Suprapubic skin (tissue), 4 donors: ENCODE data around the gene SEPTIN10. TPM values are rescaled to one million over a fixed set of nuclear protein-coding genes. Genes with fewer than 3 reads are reported as not detected.

ENCODE experiments used
- DNase-seq, 2 donors: peaks; one replicate each; pipeline ENCODE4 v3.0.0-alpha.2; 2019; ENCODE audit warnings: low spot score in 2 of 2
- H3K27ac ChIP-seq: fragments of 200-600 bp; sonication (generic); one replicate; pipeline ENCODE4 v1.5.1; 2019
- H3K27me3 ChIP-seq: fragments of 200-600 bp; sonication (generic); one replicate; pipeline ENCODE4 v1.5.1; 2019
- H3K36me3 ChIP-seq: fragments of 200-600 bp; sonication (generic); one replicate; pipeline ENCODE4 v1.5.1; 2019
- H3K4me1 ChIP-seq: fragments of 200-600 bp; sonication (generic); one replicate; pipeline ENCODE4 v1.5.1; 2019
- H3K4me3 ChIP-seq: fragments of 200-600 bp; sonication (generic); one replicate; pipeline ENCODE4 v1.5.1; 2019; ENCODE audit warnings: mild to moderate bottlenecking
- H3K9me3 ChIP-seq: fragments of 200-600 bp; sonication (generic); one replicate; pipeline ENCODE4 v1.5.1; 2019
- EP300 ChIP-seq: sonication (generic); formaldehyde crosslinking; IDR thresholded peaks from one replicate; pipeline ENCODE4 v1.6.1; 2017; ENCODE audit warnings: antibody characterized with exemption
- POLR2A ChIP-seq, 2 donors: fragments of 450-650 bp; IDR thresholded peaks; one replicate each; pipeline ENCODE4 v1.6.1; 2017; ENCODE audit warnings: antibody characterized with exemption in 2 of 2, mild to moderate bottlenecking in 2 of 2, moderate library complexity in 2 of 2
- POLR2AphosphoS5 ChIP-seq, 3 donors: sonication (generic); formaldehyde crosslinking; IDR thresholded peaks; one replicate each; pipeline ENCODE4 v1.6.1; 2017; ENCODE audit warnings: antibody characterized with exemption in 3 of 3
- WGBS: methylation state at CpG from one replicate; pipeline ENCODE4 v1.1.5; 2018; 5-methylcytosine and 5-hydroxymethylcytosine counted together
- total RNA-seq, 4 donors: library from RNA; depleted of rRNA; stranded (reverse); fragments of >200 nt; gene quantifications; one replicate each; pipeline ENCODE4 v1.1.0, GENCODE V29; 2016
- TF ChIP-seq, protein P1 (sequence below), 2 donors: fragments of 200-600 bp in 1 of 2; fragments of 450-650 bp in 1 of 2; sonication (generic) in 1 of 2; IDR thresholded peaks; one replicate each; pipeline ENCODE4 v1.5.1; 2016 to 2019; ENCODE audit warnings: antibody characterized with exemption in 2 of 2, mild to moderate bottlenecking in 1 of 2, moderate library complexity in 1 of 2

SEPTIN10 gene
- total RNA-seq, 4 donors from 2014 or later = 92.7 to 152 (median 110) TPM

DNA sequence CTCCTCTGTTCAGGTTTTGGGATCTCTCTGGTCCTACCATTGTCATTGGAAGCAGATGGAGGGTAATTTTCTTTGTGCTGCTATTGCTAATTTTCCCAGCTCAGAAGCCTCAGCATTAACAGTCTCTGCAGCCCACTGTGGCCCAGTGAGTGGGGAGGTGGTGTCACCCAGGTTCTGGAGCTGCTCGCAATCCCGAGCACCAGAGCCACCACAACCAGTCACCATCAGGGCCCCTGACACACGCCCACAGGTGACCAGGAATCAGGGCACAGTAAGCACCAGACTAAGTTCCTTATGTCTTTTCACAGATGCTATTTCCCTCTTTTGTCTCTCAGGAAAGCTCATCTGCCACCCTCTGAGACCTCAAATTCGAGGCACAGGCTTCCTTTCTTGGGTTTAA lies 87.9 kb downstream of the SEPTIN10 start:
- no peak for TF ChIP-seq POLR2A (IDR thresholded peaks at IDR 0.05)
- TF ChIP-seq POLR2AphosphoS5 (IDR thresholded peaks at IDR 0.05) = no peak
- TF ChIP-seq EP300 = no peak
- TF ChIP-seq, protein P1, sequence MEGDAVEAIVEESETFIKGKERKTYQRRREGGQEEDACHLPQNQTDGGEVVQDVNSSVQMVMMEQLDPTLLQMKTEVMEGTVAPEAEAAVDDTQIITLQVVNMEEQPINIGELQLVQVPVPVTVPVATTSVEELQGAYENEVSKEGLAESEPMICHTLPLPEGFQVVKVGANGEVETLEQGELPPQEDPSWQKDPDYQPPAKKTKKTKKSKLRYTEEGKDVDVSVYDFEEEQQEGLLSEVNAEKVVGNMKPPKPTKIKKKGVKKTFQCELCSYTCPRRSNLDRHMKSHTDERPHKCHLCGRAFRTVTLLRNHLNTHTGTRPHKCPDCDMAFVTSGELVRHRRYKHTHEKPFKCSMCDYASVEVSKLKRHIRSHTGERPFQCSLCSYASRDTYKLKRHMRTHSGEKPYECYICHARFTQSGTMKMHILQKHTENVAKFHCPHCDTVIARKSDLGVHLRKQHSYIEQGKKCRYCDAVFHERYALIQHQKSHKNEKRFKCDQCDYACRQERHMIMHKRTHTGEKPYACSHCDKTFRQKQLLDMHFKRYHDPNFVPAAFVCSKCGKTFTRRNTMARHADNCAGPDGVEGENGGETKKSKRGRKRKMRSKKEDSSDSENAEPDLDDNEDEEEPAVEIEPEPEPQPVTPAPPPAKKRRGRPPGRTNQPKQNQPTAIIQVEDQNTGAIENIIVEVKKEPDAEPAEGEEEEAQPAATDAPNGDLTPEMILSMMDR (IDR thresholded peaks at IDR 0.05) = no peak
- H3K9me3 ChIP-seq = no peaks in the 10 kb centered on the region
- no peaks in the 10 kb centered on the region for H3K27me3 ChIP-seq
- no peak overlapping the region for H3K4me3 ChIP-seq
- 79% methylated on average over 4 of the region's 4 CpGs for WGBS
- peaks cover 11% of the 10 kb centered on the region for H3K4me1 ChIP-seq
- DNase-seq = no peak
- H3K27ac ChIP-seq = no peak overlapping the region
- H3K36me3 ChIP-seq = no peaks in the 10 kb centered on the region

DNA sequence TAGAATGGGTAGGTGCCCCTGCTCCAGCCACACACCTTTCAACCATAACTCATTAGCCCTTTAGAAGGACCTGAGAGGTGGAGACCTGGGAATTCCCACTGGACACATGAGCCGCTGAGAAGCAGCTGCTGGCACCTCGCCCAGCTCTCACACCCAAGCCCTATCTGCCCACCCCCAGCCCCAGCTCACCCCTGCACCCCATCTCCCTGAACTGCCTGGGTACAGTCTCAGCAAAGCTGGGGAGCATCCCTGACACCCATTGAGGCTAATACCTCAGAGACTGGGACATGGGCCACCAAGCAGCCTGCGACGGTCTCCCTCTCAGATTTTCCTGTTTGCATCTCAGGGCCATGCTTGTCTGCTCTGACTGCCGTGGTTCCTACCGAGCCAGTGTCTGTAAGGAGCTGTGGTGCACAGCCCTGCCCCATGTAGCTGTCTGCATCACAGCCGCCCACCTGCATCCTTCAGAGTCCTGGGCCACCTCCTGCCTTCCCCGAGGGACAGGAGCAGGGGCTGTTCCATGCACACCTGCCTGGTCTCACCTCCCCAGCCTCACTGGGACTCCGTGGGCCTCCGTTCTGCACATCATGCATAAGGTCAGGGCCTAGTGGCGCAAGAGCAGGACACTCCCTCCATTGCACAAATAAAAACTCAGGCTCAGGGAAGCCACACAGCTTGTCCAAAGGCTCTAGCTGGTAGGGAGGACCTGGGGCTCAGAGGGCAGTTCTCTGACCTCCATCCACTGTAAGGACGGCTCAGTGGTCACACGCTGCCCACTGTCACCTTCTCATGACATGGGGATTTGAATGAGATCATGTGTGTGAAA lies 90.0 kb downstream of the SEPTIN10 start:
- Histone ChIP-seq H3K27me3 (no peaks in the 10 kb centered on the region), H3K4me1 (no peaks in the 10 kb centered on the region), H3K9me3 (no peaks in the 10 kb centered on the region), H3K36me3 (no peaks in the 10 kb centered on the region), H3K27ac (no peak overlapping the region), H3K4me3 (no peak overlapping the region)
- DNase-seq = peak in 1 of 2 donors; percentile 31
- TF ChIP-seq EP300 (no peak), POLR2A (IDR thresholded peaks at IDR 0.05) (no peak), POLR2AphosphoS5 (IDR thresholded peaks at IDR 0.05) (no peak)
- TF ChIP-seq, protein P1 (IDR thresholded peaks at IDR 0.05) = no peak
- 81% methylated on average over 9 of the region's 13 CpGs for WGBS

DNA sequence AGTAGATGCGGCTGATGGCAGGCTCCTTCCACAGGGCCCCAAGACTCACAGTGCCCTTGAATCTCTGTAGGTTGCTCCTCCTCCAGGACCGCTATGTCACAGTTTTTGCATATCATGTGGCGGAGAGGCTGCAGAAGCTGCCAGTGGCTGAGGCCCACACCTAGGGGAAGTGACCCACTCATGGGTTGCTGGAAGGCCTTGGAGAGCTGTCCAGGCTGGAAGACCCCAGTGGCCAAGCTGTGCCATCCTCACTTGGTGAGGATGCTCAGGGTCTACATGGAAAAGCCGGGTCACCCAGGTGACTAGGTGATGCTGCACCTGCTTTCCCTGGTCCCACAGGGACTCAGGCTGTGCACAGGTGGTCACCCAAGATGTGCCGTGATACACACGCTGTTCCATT lies 90.6 kb downstream of the SEPTIN10 start:
- peak in 1 of 2 donors; percentile 33 for DNase-seq
- H3K36me3 ChIP-seq = no peaks in the 10 kb centered on the region
- H3K4me1 ChIP-seq = peaks cover 1% of the 10 kb centered on the region
- TF ChIP-seq, protein P1 (IDR thresholded peaks at IDR 0.05) = no peak
- no peak overlapping the region for H3K4me3 ChIP-seq
- no peaks in the 10 kb centered on the region for H3K9me3 ChIP-seq
- H3K27me3 ChIP-seq = no peaks in the 10 kb centered on the region
- H3K27ac ChIP-seq = no peak overlapping the region
- 100% methylated on average over 2 of the region's 6 CpGs for WGBS

DNA sequence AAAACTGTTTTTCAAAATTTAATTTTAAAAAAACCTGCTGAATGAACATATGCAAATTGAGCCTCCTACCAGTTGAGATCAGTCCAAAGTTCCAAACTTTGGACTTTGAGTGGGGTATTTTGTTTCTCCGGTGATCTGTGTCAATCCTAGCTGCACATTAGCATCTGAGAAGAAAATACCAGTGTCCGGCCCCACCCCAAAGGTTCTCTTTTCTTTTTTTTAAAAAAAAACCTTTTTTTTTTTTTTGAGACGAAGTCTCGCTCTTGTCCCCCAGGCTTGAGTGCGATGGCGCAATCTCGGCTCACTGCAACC lies 91.7 kb downstream of the SEPTIN10 start:
- WGBS = 66% methylated on average over 7 of the region's 7 CpGs
- H3K9me3 ChIP-seq = no peaks in the 10 kb centered on the region
- peaks cover 9% of the 10 kb centered on the region for H3K4me1 ChIP-seq
- no peaks in the 10 kb centered on the region for H3K27me3 ChIP-seq
- TF ChIP-seq POLR2AphosphoS5 (IDR thresholded peaks at IDR 0.05) (no peak), POLR2A (IDR thresholded peaks at IDR 0.05) (no peak), EP300 (no peak)
- TF ChIP-seq, protein P1 (IDR thresholded peaks at IDR 0.05) = no peak
- DNase-seq = no peak
- H3K27ac ChIP-seq = no peak overlapping the region
- no peak overlapping the region for H3K4me3 ChIP-seq
- no peaks in the 10 kb centered on the region for H3K36me3 ChIP-seq

DNA sequence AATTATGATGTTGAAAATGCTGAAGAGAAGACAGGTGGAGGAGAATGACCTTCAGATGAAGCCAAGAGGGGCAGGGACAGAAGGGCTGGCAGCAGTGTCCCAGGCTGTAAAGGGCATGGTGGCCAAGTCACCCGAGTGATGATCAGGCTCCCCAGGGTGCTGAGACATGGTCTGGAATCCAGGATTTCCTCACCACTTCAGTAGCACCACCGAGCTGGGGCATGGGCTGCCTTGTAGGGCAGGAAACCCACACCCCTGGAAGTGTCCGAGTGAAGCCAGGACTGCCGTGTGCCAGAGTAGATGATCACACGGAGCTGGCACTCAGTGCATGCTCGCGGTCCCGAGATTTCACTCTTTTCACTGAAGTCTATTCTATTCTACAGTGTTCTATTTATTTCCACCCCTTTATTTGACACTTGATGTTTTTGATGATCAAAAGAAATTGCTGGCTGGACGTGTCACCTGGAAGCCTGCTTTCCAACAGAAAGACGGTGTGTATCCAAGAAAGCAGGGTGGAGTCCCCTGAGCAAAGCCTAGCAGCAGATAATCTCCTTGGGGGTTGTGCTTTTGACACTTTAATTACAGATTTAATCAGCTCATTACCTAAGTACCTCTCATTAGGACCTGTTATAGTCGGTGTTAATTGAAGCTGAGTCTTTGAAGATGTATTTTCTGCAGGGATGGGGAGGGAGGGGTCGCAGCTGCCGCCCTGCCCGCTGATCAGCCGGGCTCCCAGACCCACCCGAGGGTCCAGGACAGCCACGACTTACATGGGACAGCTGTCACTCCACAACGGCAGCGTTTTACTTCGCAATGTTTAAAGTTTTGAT lies 92.3 kb downstream of the SEPTIN10 start:
- H3K27me3 ChIP-seq = no peaks in the 10 kb centered on the region
- no peaks in the 10 kb centered on the region for H3K36me3 ChIP-seq
- no peak overlapping the region for H3K27ac ChIP-seq
- H3K4me3 ChIP-seq = no peak overlapping the region
- TF ChIP-seq POLR2A (IDR thresholded peaks at IDR 0.05) = no peak
- TF ChIP-seq, protein P1 (IDR thresholded peaks at IDR 0.05) = no peak
- no peak for TF ChIP-seq POLR2AphosphoS5 (IDR thresholded peaks at IDR 0.05)
- no peak for TF ChIP-seq EP300
- peaks cover 9% of the 10 kb centered on the region for H3K4me1 ChIP-seq
- no peak for DNase-seq
- 36% methylated on average over 20 of the region's 20 CpGs for WGBS
- no peaks in the 10 kb centered on the region for H3K9me3 ChIP-seq
